NCI-H2227 (cell line): ENCODE measurements around the gene PRPF18.
A peak's percentile ranks its signal among the peaks of the same experiment; 100 is the strongest.

Source experiments
- DNase-seq: peaks from one replicate; lab custom pipeline; 2025; ENCODE audit not compliant: unreplicated experiment; lab: John Stamatoyannopoulos, UW

Gene PRPF18

DNA sequence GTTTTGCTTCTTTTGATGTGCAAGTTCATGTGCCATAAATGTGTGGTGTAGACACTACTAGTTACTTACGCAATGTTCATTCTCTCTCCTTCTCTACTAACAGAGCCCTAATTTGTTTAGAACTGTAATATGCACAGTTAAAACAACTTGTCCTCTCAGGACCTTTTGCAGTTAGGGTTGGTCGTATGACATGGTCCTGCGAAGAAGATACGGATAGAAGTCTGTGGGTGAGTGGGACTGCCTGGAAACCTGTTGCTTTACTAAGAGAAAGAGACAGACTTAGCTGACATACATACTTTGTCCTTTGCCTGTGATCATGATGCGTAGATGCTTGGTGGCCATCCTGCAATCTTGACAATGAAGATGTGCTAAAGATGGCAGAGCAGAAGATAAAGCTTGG lies 51.1 kb downstream of the PRPF18 start:
- DNase-seq = no peak

DNA sequence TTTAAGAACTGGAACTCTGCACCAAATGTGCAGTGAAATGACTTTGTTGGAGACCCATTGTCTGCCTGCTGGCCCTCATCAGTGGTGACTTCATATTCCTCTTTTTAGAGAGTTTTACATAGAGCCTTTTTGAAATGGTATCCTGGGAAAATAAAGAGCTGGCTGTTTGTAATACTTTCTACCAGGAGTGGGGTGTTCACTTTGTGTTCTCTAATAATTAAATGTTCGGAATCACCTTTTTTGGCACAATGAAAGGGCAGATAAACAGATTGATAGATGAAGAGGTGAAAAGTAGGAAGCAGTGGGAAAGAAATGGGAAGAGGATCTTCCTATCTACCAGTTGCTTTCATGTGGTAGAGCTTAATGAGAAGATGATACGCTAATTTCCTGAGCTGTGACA lies 55.5 kb downstream of the PRPF18 start:
- DNase-seq = no peak

DNA sequence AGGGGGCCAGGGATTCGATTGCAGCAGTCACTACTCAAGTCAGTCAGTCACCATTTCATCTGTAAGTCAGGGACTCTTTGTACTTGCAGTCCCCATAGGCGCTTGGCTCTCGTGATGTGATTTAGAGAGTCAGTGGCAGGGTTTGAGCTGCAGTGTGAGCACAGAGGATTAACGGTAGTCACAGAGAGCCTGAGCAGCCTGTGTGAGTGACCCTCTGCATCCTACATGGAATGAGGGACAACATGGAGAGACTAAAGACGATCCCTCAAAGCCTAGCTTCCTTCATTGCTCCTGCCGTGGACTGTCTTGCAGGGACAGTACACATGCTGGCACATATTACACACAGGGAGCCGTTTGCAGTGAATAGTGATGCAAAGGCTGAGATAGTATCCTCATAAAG lies 56.3 kb downstream of the PRPF18 start:
- no peak for DNase-seq

DNA sequence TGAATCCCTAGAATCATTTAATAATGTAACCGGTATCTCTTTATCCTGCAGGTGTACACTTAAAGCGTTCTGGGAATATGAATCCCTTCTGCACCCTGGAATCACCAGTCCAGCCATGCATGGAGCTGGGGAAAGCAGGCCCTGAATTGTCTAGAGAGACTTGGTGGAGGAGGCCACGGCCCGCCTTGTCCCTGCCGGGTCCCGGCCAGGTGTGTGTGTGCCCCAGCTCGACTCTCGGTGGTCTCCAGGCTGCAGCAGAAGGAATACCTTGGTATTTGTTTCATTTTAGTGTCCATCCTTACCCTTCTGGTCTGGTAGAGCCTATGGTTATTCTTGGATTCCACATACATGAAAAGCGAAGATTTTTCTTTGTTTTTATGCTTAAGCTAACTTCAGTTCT lies 58.1 kb downstream of the PRPF18 start:
- DNase-seq = no peak

DNA sequence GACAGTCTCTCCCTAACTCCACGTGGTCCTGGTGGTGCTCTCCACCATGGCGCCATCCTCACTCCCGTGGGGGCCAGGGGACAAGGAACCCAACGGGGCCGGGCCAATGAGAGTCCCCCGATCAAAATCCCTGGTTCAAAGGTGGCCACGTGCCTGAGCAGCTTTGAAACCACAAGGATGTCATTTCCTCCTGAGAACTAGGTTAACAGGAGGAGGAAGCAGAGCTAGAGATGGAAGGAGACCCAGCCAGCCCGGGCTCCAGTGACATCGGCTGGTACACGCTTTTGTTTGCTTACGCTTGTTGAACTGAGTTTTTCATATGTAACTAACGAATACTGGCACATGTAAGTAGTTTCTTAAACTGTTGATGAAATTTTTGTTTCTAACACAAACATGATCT lies 61.7 kb downstream of the PRPF18 start:
- no peak for DNase-seq

DNA sequence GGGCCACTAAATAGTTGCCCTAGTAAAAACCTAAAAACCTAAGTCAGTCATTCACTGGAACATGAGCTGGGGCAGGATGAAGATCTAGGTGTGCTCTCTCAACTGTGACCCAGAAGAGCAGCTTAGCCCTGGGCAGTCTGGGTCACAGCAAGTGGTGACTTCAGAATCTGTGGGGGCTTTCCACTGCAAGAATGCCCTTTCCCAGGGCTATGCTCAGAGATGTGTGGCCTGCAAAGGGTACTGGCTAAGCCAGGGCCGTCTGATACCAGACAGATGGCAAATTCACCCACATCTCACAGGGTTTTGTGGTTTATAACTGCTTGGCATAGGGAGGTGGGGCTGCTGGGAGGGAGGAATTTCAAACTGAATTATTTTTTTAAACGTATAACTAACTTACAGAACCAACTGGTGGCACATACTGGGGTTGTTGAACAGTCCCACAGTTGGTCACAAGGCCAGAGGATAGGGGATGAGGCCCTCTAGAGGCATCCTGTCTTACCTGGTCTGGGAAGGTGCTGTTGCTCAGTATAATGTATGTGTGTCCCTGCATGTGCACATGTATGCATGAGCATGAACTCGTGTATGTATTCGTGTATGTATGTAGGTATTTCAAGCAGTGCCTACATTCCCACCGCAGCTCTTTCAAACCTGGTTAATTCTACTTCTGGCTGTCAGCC lies 63.2 kb downstream of the PRPF18 start:
- DNase-seq = no peak

DNA sequence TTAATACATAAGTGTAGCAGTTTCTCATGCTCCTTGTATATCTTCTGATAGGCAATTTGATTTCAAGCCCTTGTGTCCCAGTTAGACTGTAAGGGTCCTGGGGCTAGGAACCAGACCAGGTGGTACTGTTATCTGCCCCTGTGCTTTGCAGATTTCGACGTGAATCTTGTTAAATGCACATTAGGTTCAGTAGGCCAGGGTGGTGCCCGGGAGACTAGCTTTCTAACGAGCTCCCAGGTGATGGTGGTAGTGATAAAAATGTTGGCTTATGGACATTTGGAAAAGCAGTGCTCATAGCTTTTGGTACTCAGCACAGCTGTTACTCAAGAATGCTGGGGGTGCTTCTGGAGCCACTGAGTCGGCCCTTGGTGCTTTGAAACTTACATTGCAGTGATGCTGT lies 64.2 kb downstream of the PRPF18 start:
- DNase-seq = no peak

DNA sequence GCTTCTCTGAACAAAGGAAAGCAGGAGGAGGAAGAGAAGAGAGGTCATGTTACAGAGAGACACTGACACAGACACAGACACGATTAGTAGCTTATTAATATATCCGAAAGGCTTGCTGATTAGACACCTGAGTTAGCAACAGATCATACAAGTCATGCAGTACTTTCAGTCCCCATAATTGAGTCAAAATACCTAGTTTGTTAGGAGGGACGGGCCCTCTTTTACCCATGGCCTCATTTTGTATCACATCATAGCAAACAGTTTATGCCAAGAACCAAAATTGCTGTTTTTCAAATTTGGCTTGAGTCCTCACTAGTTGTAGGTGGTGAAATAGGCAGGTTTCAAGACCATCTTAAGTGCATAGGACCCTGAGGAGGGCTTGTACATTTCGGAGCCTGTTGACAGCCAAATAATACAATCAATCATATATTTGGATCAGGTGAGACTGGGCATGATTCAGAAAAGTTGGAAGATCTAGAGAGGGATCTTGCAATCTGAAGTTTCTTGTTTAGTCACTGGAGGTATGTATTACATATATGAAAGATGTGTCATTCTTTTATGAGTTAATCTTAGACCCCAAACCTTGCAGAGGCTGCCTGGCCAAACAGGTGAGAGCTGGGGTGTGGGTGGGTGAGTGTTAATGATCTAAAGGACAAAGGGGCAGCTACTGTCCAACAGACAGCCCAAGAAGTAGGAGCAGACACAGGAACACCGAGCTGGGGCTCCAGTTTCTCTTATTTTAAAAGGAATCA lies 65.4 kb downstream of the PRPF18 start:
- DNase-seq = no peak

DNA sequence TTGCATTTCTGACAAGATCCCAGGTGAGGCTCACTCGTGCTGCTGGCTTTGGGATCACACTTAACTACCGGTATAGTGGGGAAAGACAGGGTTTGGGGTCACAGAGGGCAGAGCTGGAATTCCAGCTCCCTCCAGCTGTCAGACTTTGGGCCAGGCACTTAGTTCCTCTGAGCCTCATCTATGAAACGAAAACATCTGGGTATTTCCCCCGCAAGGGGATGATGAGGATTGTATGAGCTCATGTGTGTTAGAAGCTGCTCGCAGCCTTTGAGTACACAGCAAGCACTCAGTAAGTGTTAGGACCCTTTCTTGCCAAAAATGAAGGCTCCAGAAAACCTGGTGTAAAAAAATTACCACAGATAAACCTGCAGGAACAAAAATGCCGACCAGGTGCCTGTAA lies 66.1 kb downstream of the PRPF18 start:
- DNase-seq = no peak

DNA sequence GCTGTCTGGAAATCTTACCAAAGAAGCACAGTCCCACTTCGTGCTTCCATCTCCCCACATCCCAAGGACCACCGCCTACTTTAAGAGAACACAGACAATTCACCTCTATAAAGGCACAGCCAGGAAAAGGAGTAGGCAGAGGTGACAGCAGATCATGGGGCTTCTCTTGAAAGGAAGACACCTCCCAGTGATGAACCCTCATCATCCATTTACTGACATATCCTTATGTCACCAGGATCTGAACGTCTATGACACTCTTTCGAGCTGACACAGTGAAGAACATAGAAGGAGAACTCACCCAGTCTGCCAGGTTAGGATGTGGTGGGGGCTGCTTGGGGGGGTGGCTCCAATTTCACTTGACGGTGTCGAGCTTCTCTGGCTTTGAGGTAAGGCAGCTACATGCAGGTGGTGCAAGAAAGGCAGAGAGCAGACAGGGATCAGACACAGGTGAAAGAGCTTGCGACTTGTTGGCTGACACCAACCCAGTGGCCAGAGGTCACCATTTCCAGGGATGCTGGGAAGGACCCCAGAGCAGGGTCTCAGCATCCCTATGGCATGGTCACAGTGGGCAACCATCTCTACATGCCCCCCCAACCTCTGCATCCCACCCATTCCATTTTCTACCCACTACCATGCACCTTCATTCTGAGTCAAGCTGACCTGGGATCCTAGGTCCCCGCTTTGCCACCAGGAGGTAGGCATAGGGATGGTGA lies 67.5 kb downstream of the PRPF18 start:
- no peak for DNase-seq

DNA sequence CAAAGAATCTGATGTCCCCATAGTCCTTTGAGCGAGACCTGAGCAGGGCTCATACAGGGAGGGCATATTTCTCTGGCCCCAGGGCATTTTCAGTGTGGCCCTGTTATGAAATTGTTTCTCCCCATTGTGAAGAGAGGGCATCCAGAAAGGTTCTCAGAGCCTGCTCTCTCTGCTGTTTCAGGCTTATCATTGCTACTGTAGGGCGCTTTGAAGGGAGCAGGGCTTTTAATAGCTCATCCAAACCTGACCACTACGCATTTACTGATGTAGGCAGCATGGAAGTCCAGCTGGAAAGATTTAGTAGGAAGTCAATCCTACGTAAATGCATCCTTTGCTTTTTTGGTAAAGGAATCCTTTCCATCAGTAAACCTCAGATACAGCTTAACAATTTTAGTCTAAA lies 68.1 kb downstream of the PRPF18 start:
- DNase-seq = no peak

DNA sequence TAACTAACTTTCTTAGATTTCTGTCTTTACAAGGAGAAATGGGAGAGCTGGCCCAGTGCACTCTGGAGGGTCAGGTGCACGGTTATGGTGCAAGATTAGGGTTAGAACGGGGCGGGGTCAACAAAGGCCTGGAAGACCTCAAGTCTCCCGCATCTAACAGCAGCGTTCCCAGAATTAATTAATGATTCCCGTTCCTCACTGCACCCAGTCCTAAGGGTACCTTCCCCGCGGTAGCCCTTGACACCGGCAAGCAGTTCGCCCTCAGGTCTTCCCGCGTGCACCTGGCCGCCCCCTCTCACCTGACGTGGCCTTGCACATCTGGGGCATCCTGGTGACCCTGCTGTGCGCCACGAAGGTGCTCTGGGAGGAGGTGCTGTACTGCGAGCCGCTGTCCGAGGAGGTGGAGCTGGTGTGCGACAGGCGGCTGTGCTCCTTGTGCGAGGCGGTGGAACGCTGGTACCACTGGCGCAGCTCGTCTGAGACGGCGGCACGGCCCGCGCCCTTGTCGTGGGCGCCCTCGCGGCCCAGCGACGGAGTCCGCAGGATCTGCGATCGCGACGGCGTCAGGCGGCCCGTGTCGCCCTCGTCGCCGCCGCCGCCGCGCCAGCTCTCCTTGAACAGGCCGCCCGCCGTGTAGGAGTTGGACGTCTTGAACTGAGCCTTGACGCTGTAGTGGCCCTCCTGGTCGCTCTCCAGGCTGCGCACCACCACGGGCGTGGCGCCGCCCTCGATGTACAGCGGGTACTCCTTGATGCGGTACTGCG lies 69.8 kb downstream of the PRPF18 start:
- DNase-seq = no peak

DNA sequence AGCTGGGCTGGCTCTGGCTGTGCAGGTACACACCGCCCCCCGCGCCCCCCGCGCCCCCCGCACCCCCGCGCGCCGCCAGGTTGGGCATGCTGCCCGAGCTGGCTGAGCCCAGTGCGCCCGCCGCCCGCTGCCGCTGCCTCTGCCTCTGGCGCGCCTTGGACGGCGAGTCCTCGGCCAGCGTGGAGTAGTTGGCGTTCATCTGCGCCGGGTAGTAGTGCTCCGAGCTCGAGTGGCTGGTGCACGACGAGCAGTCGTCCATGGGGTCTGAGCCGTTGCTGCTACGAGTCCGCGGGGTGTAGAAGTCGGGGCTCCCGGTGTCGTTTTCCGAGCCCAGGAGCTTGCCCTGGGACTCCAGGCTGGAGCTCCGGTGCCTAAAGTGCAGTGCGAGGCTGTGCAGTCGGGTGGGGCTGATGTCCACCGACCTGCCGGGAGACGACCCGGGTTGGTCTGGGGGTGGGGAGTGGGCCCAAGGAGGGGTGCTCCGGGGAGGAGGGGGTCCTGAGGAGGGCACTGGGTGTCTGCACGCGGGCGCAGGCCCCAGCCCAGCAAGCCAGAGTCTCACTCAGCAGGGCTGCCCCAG lies 70.4 kb downstream of the PRPF18 start:
- DNase-seq = no peak

DNA sequence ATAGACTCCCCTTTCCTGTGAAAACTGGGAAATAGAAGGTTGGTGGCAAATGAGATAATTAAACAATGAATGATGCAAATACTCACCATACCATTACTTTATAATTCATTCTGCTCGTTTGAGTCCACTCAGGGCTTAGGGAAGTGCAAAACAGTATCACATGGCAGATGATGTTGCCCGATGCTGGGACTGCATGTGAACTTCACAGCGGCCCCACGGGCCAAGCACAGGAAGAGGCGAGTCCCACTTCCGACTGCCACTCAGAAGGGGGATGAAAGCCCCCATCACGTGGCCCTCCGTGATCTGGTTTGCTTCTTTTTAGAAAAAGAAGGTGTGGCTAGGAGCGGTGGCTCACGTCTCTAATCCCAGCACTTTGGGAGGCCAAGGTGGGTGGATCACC lies 71.5 kb downstream of the PRPF18 start:
- DNase-seq = no peak

DNA sequence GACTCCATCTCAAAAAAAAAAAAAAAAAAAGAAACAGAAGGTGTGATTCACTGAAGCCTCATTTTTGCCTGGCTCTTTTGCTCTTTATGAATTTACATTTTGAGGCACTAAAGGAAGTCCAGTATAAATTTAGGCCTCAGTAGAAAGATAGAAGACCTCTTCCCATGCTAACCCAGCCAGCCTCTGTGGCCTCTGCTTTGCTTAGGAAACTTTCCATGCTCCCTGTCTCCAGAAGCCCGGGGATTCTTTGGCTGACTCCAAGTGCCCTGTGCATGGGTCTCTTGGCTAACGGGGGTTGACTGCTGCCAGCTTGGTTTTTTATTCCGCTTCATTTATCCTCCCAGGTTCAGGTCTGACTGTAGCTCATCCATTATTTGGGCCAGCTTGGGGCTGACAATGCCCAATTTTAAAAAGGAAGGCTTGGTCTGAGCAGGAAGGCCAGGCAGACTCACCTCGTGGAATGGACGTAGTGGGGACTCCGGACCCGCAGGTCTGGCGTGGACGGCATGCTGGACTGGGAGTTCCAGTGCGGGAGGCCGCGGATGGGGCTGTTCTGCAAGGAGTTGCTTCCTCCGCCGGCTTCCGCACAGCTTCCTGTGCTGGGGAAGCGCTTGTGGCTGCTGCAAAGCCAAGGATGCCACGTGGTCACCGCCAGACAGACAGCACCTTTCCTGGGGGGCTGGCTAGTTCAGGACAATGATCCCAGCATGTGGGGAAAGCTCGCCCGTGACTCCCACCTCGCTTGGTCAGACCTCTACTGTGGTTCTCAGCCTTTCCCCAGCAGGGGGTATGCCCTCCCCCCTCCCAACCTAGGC lies 72.3 kb downstream of the PRPF18 start:
- DNase-seq = no peak

DNA sequence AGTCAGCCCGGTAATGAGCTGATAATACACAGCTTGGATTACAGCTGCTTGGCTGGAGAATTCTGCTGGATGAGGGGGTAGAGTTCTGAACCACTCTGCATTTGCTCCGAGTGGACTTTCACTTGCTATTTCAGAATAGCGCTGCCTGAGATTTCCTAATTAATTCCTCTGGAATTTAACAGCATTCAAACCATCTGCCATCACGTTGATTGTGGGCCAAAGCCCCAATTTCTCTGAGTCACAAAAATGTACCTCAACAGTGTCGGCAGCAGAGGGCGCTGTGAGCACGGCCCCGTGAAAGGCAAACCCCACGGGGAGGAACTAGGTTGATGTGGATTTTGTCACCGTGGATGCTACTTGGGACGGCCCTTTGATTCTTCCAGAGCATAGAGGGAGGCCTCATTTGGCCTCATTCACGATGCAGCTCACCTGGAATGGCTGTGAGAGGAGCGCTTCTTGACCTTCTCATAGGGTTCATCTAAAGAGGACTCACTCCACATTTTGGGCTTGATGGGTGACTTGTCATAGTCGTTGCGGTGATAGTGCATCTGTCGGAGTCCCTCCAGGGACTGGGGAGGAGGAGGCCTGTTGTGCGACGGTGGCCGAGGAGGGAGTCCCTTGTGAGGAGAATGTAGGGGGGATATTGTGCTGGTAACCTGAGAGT lies 73.3 kb downstream of the PRPF18 start:
- DNase-seq = peak; percentile 38

DNA sequence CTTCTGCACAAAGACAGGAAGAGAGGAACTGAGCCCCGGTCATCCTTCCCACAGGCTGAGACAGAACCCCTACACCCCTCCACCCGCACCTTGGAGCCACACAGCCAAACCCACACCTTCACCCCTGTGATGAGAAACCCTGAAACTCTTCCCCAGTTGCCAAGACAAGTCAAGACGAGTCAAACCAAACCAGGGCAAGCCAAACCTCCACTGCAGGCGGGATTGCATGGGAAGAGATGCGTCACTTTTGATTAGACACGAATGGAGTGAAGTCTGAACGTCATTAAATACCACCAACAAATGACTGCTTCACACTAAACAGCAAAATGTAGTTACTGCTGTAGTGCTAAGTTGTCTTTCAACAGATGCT lies 73.8 kb downstream of the PRPF18 start:
- DNase-seq = no peak

DNA sequence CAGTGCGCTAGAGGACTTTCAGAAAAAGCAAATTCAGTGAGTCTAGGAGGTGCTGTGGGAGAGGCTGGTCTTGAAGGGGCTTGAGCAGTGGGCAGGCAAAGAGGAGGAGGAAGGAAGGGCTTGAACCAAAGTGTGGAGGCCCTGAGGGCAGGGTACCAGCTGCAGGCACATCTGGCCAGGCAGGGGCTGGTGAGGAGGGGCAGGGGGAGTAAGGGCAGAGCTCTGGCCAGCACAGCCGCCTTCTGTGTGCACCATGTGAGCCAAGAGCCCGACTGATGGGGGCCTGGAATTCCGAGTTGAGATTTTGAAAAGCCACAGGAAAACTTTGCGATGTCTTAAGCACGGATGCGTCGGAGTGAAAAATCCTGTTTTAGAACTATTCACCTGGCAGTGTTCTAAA lies 74.5 kb downstream of the PRPF18 start:
- DNase-seq = no peak

DNA sequence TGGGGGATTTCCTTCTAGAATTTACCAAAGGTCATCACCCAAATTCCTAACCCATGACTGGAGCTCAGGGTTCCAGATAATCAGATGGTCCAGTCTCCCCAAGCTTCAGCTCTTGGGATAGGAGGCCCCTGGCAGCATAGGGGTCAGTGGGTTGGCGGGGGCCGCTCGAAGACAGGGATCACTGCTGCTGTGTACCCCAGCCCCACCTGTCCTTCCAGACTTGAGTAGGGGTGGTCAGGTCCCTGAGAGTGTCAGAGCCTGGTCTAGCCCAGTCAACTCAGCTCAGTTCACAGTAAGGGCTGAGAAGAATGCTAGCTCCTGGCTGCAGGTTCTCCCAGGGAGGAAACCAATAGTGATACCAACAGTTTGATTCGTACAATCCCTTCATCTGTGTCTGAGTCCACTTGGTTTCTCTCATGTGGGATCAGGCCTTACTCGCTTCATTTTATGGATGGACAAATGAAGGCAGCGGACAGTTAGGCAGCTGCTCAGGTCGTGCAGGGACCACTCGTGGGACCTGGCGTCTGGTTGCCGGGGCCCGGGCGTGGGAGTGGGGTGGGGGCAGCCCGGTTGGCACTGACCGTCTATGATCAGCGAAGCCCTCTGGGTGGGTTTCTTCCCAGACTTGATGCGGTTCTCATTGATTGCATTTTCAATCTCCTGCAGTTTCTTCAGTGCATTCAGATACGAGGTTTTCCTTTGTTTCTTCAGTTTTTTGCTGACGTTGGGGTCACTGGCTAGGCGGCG lies 78.9 kb downstream of the PRPF18 start:
- no peak for DNase-seq
